DOHH2 (cell line): ENCODE measurements around the gene PPFIBP1.

ENCODE experiments used
- H3F3A ChIP-seq: fragments of 200-600 bp; sonication (generic), shearing (Covaris generic); 2 replicates; pipeline ENCODE4 v1.6.0; 2016; ENCODE audit warnings: antibody characterized with exemption, mild to moderate bottlenecking; ENCODE audit not compliant: control insufficient read depth, insufficient read depth
- H3K27ac ChIP-seq: fragments of 200-600 bp; sonication (generic); 2 replicates; pipeline ENCODE4 v1.5.1; 2014; ENCODE audit warnings: low read depth, mild to moderate bottlenecking, low read length, moderate library complexity
- H3K27me3 ChIP-seq: fragments of 200-600 bp; sonication (generic); 2 replicates; pipeline ENCODE4 v1.6.1; 2014; ENCODE audit warnings: mild to moderate bottlenecking, low read length, mixed read lengths; ENCODE audit not compliant: control insufficient read depth
- H3K36me3 ChIP-seq: fragments of 200-600 bp; sonication (generic); 2 replicates; pipeline ENCODE4 v1.6.1; 2014; ENCODE audit warnings: mild to moderate bottlenecking, low read length, moderate library complexity, mixed read lengths; ENCODE audit not compliant: control insufficient read depth
- H3K4me1 ChIP-seq: fragments of 200-600 bp; sonication (generic); 2 replicates; pipeline ENCODE4 v1.6.1; 2014; ENCODE audit warnings: mild to moderate bottlenecking, low read length, mixed read lengths; ENCODE audit not compliant: control insufficient read depth
- H3K4me2 ChIP-seq: fragments of 200-600 bp; sonication (generic); 2 replicates; pipeline ENCODE4 v1.6.0; 2014; ENCODE audit warnings: mild to moderate bottlenecking, low read length, moderate library complexity
- H3K4me3 ChIP-seq: fragments of 200-600 bp; sonication (generic); 2 replicates; pipeline ENCODE4 v1.5.1; 2014; ENCODE audit warnings: mild to moderate bottlenecking, low read length, mixed read lengths
- H3K79me2 ChIP-seq: fragments of 200-600 bp; sonication (generic); 2 replicates; pipeline ENCODE4 v1.6.1; 2014; ENCODE audit warnings: mild to moderate bottlenecking, low read length, mixed read lengths; ENCODE audit not compliant: control insufficient read depth
- H3K9me2 ChIP-seq: fragments of 200-600 bp; sonication (generic); replicated peaks from 2 replicates; pipeline ENCODE4 v1.6.1; 2014; ENCODE audit warnings: mild to moderate bottlenecking, low read length, mixed read lengths; ENCODE audit not compliant: control insufficient read depth
- H3K9me3 ChIP-seq: fragments of 200-600 bp; sonication (generic); 2 replicates; pipeline ENCODE4 v1.6.1; 2014; ENCODE audit warnings: antibody characterized with exemption, low read length, mixed read lengths; ENCODE audit not compliant: control insufficient read depth, insufficient read depth
- H4K20me1 ChIP-seq: fragments of 200-600 bp; sonication (generic); 2 replicates; pipeline ENCODE4 v1.6.0; 2014; ENCODE audit warnings: low read depth, mild to moderate bottlenecking, antibody characterized with exemption, low read length, moderate library complexity; ENCODE audit not compliant: control insufficient read depth, insufficient read depth
- EZH2phosphoT487 ChIP-seq: fragments of 200-600 bp; sonication (generic); IDR thresholded peaks from 2 replicates; pipeline ENCODE4 v1.6.1; 2017; ENCODE audit warnings: borderline replicate concordance, mild to moderate bottlenecking, antibody characterized with exemption, low read length, moderate library complexity, mixed read lengths
- TF ChIP-seq, protein P1 (sequence below): fragments of 200-600 bp; sonication (generic); IDR thresholded peaks from one replicate; pipeline ENCODE4 v1.5.1; 2014; ENCODE audit warnings: antibody characterized with exemption, mild to moderate bottlenecking, low read depth, low read length; ENCODE audit not compliant: poor library complexity, severe bottlenecking

The PPFIBP1 gene

GRCh38 chr12:27478949-27479348 lies 45.1 kb upstream of the PPFIBP1 start:
- peaks cover 11% of the 10 kb centered on the region; the same call in 1 of the 2 replicates for H3K9me3 ChIP-seq
- no peaks in the 10 kb centered on the region for H3K9me2 ChIP-seq
- no peak overlapping the region for H3K4me3 ChIP-seq
- H3K27me3 ChIP-seq: no peaks in the 10 kb centered on the region
- no peak for TF ChIP-seq EZH2phosphoT487
- TF ChIP-seq, protein P1, sequence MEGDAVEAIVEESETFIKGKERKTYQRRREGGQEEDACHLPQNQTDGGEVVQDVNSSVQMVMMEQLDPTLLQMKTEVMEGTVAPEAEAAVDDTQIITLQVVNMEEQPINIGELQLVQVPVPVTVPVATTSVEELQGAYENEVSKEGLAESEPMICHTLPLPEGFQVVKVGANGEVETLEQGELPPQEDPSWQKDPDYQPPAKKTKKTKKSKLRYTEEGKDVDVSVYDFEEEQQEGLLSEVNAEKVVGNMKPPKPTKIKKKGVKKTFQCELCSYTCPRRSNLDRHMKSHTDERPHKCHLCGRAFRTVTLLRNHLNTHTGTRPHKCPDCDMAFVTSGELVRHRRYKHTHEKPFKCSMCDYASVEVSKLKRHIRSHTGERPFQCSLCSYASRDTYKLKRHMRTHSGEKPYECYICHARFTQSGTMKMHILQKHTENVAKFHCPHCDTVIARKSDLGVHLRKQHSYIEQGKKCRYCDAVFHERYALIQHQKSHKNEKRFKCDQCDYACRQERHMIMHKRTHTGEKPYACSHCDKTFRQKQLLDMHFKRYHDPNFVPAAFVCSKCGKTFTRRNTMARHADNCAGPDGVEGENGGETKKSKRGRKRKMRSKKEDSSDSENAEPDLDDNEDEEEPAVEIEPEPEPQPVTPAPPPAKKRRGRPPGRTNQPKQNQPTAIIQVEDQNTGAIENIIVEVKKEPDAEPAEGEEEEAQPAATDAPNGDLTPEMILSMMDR: no peak
- H3K4me2 ChIP-seq: no peak overlapping the region
- no peaks in the 10 kb centered on the region for H3K4me1 ChIP-seq
- no peaks in the 10 kb centered on the region for H3F3A ChIP-seq
- no peak overlapping the region for H3K27ac ChIP-seq
- H4K20me1 ChIP-seq: no peaks in the 10 kb centered on the region
- no peaks in the 10 kb centered on the region for H3K79me2 ChIP-seq
- H3K36me3 ChIP-seq: no peaks in the 10 kb centered on the region

DNA sequence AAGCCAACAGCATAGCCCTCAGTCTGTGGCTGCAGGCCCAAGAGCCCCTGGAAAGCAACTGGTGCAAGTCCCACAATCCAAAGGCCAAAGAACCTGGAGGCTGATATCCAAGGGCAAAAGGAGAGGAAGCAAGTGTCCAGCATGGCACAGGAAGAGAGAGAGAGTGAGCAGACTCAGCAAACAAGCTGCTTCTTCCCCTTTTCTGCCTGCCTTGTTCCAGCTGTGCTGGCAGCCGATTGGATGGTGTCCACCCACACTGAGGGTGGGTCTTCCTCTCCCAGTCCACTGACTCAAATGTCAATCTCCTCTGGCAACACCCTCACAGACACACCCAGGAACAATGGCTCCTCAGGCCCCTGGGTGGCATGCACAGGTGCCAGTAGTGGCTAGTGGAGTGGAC lies 44.0 kb upstream of the PPFIBP1 start:
- no peaks in the 10 kb centered on the region for H3F3A ChIP-seq
- H3K4me2 ChIP-seq: no peak overlapping the region
- no peaks in the 10 kb centered on the region for H3K27me3 ChIP-seq
- peaks cover 11% of the 10 kb centered on the region; the same call in 1 of the 2 replicates for H3K9me3 ChIP-seq
- H4K20me1 ChIP-seq: no peaks in the 10 kb centered on the region
- H3K79me2 ChIP-seq: no peaks in the 10 kb centered on the region
- H3K36me3 ChIP-seq: no peaks in the 10 kb centered on the region
- no peak overlapping the region for H3K4me3 ChIP-seq
- no peak overlapping the region for H3K27ac ChIP-seq
- no peaks in the 10 kb centered on the region for H3K9me2 ChIP-seq
- no peak for TF ChIP-seq EZH2phosphoT487
- TF ChIP-seq, protein P1: no peak
- no peaks in the 10 kb centered on the region for H3K4me1 ChIP-seq

- H3K9me2 ChIP-seq: no peaks in the 10 kb centered on the region
- H3K36me3 ChIP-seq: no peaks in the 10 kb centered on the region
- H3K27me3 ChIP-seq: no peaks in the 10 kb centered on the region
- H3K79me2 ChIP-seq: no peaks in the 10 kb centered on the region
- no peak overlapping the region for H3K27ac ChIP-seq
- no peaks in the 10 kb centered on the region for H4K20me1 ChIP-seq
- H3K4me3 ChIP-seq: no peak overlapping the region
- no peaks in the 10 kb centered on the region for H3K4me1 ChIP-seq
- no peaks in the 10 kb centered on the region for H3K9me3 ChIP-seq
- H3F3A ChIP-seq: no peaks in the 10 kb centered on the region
- H3K4me2 ChIP-seq: no peak overlapping the region
- TF ChIP-seq, protein P1: no peak
- TF ChIP-seq EZH2phosphoT487: no peak
Measured at GRCh38 chr12:27486961-27487360, 37.0 kb upstream of the PPFIBP1 start.
